ENCODE results near the gene CDKN1A.
A peak's percentile ranks its signal among the peaks of the same experiment; 100 is the strongest.

The CDKN1A gene

DNA sequence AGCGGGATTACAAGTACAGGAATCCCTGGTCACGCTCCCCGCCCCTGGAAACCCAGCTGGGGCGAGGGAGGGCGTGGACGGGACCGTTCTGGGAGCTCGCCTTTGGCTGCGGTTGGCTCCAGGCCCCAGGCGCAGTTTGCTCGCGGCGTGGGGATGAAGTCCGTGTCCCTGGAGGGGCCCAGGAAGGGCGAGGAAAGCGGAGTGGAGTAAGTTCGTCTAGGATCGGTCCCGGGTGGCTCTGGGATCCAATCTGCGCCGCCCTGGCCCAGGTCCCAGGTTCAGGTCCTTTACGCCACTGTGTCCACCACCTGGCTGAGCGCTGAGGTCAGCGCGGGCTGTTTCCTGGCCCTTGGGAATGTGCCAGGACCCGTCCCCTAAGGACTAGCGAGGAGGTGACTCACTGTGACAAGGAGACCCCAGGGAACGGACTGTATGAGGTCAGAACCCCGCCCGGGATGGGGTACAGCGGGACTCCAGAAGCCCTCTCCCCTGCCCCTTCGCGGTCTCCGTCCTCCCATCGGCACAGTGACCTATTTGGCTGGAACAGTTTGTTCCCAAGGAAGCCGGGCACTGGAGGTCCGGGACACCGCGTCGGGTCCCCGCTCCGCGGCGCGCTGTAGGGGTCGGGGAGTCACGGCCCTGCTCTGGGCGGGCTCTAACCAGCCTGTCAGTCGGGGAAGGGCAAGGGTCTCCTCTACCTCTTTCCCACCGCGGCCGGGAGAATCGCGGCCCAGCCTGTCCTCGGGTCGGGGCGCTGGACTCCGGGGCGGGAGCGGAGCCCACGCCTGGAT is 724 bp downstream of the CDKN1A start:
- DNase-seq, result peak; percentile 15 to 22

DNA sequence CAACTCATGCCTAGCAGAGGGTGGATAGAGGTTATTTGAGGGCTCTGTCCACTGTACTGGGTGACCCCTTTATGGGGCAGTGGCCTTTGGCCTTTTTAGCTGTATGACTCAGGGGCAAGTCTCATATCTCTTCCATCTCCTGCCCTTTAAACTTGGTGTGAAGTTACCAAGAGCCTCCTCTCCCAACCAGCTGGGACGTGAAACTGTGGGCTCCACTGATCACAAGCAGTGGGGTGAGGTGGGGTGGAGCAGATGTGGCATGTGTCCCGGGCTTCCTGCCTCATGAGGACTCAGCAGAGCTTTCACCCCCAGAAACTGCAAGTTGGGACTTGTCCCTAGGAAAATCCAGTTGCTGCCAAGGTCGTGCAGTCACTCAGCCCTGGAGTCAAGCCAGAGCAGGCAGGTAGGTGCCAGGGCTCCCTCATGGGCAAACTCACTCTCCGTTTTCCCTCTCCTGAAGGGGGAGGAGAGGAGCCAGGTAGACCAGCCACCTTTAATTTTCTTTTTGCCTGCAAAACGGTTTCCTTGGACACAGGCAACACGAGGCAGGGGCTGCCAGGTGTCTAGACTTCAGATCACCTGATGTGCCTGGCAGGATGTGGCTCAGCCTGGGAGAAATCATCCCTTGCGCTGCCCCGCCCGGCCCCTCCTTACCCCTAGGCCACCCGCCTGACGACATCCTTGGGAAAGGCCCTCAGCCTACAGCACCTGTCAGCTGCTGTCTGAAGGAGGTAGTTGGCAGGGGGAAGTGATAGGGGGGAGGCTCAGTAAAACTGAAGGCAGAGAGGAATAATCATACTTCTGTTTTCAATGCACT is 4.0 kb downstream of the CDKN1A start:
- peak; percentile 21 to 74 for DNase-seq

DNA sequence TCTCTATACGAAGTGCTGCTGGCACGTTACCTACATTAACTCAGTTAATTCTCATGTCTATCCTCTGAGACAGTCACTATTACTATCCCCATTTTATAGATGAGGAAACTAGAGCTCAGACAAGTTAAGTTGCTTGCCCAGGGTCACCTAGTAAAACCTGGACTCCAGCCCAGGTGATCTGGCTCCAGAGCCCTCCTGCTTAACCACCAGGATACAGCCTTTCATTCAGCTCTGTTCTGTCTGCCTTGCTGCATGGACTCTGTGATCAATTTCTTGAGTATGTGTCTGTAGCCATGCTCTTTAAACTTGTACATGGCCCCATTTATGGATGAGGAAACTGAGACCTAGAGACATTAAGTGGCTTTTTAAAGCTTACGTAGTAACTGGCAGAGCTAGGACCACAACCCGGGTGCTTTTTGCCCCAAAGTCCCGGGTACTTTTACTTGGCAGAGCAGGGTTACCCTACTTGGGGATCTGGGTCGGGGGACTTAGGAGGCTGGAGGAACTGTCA is 4.7 kb downstream of the CDKN1A start:
- no peak for DNase-seq

DNA sequence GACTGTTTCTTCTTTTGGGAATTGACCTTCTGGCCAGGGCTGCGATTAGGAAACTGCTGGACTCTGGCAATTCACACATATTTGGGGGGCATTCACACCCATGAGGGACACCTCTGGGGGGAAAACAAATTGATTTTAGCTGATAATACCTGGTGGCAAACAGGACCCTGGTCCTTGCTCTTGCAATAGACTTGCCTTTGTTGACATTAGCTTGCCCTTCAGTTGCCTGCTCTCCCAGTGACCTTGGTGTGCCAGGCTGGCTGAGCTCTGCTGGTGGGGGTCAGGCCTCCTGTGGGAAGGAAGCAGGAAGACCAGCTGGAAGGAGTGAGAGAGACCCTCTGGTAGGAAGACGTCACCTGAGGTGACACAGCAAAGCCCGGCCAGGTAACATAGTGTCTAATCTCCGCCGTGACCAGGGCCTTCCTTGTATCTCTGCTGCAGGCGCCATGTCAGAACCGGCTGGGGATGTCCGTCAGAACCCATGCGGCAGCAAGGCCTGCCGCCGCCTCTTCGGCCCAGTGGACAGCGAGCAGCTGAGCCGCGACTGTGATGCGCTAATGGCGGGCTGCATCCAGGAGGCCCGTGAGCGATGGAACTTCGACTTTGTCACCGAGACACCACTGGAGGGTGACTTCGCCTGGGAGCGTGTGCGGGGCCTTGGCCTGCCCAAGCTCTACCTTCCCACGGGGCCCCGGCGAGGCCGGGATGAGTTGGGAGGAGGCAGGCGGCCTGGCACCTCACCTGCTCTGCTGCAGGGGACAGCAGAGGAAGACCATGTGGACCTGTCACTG is 5.3 kb downstream of the CDKN1A start:
- DNase-seq, result no peak

DNA sequence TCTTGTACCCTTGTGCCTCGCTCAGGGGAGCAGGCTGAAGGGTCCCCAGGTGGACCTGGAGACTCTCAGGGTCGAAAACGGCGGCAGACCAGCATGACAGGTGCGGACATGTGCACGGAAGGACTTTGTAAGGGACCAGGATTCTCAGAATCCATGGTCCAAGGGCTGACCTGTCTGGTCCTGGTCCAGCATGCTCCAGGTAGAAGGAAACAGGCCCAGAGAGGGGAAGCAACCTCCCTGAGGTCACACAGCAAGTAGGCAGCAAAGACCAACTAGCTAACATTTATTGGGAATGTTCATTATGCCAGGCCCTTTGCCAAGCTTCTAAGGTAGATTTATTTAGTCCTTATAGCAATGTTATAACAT is 5.9 kb downstream of the CDKN1A start:
- no peak for DNase-seq

DNA sequence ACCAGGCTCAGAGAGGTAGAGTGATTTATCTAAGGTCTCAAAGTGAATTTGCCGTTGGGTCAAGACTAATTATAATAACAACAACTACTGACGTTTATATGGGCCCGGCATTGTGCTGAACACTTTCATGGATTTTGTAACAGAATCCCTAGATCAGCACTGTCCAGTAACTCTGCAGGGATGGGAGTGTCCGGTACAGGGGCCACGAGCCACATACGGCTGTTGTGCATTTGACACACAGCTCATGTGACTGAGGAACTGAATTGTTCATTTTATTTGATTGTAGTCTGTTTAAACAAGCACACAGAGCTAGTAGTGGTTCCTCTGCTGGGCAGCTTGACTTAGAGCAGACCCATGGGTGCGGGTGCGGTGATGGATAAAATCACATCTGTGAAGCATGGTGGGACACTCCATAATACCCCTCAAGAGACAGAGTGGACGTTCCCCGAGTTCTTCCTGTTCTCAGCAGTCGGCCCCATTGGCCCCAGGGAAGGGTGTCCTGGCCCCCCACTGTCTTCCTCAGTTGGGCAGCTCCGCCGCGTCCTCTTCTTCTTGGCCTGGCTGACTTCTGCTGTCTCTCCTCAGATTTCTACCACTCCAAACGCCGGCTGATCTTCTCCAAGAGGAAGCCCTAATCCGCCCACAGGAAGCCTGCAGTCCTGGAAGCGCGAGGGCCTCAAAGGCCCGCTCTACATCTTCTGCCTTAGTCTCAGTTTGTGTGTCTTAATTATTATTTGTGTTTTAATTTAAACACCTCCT is 6.8 kb downstream of the CDKN1A start:
- no peak for DNase-seq

DNA sequence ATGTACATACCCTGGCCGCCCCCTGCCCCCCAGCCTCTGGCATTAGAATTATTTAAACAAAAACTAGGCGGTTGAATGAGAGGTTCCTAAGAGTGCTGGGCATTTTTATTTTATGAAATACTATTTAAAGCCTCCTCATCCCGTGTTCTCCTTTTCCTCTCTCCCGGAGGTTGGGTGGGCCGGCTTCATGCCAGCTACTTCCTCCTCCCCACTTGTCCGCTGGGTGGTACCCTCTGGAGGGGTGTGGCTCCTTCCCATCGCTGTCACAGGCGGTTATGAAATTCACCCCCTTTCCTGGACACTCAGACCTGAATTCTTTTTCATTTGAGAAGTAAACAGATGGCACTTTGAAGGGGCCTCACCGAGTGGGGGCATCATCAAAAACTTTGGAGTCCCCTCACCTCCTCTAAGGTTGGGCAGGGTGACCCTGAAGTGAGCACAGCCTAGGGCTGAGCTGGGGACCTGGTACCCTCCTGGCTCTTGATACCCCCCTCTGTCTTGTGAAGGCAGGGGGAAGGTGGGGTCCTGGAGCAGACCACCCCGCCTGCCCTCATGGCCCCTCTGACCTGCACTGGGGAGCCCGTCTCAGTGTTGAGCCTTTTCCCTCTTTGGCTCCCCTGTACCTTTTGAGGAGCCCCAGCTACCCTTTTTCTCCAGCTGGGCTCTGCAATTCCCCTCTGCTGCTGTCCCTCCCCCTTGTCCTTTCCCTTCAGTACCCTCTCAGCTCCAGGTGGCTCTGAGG is 7.6 kb downstream of the CDKN1A start:
- DNase-seq, result no peak

DNA sequence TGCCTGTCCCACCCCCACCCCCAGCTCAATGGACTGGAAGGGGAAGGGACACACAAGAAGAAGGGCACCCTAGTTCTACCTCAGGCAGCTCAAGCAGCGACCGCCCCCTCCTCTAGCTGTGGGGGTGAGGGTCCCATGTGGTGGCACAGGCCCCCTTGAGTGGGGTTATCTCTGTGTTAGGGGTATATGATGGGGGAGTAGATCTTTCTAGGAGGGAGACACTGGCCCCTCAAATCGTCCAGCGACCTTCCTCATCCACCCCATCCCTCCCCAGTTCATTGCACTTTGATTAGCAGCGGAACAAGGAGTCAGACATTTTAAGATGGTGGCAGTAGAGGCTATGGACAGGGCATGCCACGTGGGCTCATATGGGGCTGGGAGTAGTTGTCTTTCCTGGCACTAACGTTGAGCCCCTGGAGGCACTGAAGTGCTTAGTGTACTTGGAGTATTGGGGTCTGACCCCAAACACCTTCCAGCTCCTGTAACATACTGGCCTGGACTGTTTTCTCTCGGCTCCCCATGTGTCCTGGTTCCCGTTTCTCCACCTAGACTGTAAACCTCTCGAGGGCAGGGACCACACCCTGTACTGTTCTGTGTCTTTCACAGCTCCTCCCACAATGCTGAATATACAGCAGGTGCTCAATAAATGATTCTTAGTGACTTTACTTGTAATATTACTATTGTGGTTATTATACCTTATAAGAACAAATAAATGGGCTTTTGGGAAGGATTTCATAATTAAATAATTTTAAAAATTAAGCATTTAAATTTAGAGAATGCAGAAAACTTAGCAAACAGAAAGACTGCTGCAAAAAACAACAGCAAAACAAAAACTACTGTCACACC is 8.4 kb downstream of the CDKN1A start:
- DNase-seq, result no peak

DNA sequence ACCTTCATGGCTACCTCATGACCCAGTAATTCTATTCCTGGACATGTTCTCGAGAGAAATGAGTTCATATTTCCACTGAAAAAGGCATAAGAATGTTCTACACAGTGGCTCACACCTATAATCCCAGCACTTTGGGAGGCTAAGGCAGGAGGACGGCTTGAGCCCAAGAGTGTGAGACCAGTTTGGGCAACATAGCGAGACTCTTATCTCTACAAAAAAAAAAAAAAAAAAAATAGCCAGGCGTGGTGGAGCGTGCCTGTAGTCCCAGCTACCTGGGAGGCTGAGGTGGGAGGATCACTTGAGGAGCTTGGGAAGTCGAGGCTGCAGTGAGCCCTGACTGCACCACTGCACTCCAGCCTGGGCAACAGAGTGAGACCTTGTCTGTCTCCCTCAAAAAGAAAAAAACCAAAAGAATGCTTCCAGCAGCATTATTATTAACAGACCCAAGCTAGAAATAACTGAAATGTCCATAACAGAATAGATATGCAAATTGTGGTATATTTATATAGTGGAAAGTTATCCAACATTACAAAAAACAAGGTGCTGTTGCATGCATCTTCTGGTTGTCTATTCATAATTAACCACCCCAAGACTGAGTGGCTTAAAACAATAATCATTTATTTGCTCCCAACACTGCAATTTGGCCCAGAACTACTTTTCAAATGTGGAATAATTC is 9.7 kb downstream of the CDKN1A start:
- DNase-seq, result no peak

DNA sequence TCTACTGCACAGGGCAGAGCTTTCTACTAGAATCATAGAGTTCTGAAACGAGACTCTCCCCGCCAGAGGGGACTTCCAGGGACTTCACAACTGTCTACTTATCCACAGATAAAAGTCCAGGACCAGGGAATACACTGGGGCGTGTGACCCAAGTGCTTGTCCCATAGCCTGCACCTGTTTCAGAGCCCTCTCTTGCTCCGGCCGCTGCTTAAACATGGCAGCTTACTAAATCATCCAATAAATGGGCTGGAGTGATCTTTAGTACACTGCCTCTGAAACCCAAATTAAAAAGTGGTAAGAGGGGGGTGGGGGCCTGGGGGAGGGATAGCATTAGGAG is 10.2 kb downstream of the CDKN1A start:
- no peak for DNase-seq

DNA sequence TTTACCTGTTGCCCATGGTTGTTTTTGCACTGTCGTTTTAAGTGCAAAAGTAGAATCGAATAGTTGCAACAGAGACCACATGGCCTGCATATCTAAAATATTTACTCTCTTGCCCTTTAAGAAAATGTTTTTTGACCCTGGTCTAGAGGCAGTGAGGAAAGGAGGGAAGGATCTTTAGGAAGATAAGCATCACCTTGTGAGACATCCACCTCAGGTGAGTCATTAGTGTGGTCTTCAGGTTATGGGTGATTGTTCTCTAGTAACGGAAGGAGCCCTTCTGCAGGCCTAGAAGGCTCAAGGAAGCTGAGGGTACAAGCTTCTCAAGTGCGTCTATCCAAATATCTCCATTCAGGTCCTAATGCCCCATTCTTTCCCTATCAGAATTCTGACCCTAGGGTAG is 12.5 kb downstream of the CDKN1A start:
- DNase-seq, result no peak

DNA sequence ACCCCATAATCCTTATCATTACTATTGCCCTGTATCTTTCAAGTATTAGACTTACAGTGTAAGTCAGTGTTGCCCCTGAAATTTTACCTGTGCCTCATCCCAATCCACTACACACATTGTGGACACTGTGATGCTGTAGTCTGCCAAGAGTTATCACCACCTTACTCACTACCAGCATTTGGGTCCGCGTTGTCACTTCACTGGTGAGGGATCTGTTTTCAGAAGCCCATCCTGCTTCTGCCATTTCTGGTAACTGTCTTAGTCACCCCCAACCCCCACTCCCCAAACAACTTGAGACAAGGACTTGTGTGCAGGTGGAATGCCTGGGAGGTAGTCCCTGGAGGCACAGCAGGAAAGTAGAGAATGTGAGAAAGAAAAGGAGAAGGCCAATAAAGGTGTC is 13.1 kb downstream of the CDKN1A start:
- DNase-seq, result no peak

DNA sequence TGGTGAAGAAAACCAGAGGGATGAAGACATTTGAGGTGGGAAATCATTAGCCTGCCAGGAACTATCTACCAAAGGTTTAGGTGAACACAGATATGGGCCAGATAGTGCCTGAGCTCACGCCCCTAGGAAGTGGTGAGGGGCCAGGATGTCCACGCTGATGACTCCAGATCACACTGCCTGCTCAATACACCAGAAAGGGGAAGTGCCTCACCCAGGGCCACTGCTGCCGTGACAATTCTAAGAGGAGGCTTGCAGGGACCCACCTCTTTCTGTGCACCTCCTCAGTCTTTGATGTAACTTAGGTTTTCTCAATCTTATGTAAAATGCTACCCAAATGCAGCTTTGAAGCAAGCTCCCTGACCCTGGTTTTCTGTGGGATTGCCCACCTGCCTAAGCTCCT is 13.7 kb downstream of the CDKN1A start:
- DNase-seq, result no peak

DNA sequence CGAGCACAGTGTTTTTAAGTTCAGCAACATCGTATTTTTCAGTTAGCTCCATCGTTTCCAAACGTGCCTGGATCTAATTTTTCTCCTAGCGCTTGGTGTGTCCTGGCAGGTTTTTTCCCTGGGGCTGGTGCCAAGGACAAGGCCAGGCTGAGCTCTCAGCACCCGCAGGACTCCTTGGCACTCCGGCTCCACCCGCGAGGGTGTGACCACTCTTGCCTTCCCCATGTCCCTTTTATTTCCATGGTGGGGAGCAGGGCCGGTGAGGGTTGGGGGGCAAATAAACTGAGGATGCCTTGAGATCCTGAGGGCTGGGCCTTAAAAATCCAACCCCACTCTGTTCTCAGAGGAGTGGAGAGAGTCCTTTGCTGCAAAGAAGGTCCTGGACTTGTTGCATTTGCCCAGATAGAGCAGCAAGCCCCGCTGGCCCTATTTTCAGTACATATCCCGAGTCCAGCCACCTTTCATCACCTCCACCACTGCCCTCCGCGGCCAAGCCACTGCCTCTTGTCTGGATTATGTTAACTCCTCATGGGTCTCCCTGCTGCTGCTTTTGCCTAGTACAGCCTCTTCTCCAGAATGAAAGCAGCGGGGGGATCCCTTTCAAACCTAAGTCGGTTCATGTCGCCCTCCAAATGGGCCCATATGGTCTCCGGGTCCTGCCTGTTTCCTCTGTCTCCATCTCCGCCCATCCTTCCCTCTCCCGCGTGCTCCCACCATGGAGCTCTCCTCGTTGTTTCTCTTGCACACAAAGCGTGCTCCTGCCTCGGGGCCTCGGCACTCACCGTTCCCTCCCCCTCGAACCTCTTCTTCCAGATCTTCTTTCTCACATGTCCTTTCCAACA is 14.6 kb downstream of the CDKN1A start:
- no peak for DNase-seq

DNA sequence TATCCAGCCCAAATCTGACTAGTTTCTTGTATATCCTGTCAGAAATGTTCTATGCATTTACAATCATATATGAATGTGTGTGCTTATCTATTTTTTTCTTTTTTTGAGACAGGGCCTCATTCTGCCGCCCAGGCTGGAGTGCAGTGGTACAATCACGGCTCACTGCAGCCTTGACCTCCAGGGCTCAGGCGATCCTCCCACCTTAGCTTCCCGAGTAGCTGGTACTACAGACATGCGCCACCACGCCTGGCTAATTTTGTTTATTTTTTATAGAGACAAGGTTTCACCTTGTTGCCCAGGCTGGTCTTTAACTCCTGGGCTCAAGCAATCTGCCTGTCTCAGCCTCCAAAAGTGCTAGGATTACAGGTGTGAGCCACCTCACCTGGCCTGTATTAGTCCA is 16.1 kb downstream of the CDKN1A start:
- DNase-seq, result no peak

DNA sequence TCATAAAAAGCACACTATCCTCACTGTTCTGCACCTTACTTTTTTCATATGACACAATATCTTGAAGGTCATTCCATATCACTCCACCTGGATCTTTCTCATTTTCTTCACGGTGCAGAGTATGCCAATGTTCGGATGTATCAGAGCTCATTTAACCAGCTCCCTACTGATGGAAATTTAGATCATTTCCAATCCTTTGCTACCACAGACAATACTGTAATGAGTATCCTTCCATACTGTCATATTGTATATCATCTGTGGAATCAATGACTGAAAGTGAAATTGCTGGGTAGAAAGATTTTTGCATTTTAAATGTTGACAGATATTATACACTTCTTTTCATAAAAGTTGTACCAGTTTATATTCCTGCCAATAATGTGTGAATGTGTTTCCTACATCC is 16.9 kb downstream of the CDKN1A start:
- no peak for DNase-seq

DNA sequence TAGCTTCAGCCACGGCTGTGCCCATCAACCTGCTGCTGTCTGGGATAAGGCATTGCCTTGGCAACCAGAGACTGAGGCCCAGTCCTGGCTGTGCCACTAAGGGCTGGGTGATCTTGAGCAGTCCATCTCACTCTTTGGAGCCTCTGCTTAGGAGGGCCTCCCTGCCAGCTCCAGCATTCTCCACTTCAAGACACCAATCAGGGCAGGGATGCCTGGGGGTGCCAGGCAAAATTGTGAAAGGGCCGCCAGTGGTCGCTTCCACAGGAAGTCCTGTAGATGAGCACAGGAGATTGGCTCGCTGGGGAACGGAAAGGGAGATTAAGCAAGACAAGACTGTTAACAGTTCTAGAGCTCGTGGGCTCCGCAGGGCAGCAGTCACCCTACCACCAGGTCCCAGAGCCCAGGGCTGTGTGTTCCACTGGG is 19.0 kb downstream of the CDKN1A start, which contains the start of gene RAB44:
Gene RAB44, plus strand, starts transcription at position 346 of the 423 bp plus-strand sequence. CDS start 6,410 bp downstream, outside the sequence.
- no peak for DNase-seq

DNA sequence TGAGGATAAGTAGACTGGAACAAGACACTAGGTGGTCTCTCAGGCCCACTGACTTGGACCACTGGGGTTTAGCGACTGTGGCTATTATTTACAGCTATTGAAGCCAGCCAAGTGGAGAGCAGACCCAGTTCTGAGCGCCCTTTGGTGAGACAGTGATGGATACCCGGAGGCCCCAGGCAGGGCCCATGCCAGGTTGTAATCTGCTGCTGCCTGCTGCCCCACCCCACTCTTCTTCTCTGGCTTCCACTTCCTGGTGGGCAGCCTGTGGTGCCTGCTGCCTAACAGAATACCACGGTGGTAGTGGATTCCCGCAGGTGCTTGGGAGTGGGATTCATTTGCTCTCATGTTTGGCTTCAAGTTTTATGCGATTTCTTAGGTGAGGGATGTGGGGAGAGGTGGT is 19.7 kb downstream of the CDKN1A start:
- no peak for DNase-seq

DNA sequence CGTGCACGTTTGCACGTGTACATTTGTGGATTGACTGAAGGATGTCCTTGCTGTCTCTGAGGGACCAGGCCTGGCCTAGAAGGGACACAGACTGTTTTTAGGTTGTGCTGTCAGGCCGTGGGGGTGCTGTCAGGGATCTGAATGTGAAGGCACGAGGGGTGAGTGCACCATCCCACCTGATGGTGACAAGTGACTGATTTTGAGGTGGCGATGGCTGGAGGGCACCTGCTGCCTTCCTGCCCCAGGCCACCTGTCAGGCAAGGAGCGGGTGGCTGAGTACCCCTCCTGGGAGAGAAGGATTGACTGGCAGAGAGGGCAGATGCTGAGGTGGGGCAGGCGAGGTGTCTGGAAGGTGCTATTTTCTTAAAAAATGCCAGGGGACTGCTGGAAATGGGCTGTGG is 20.4 kb downstream of the CDKN1A start:
- no peak for DNase-seq

Data from SHP77 (cell line).